DMS53 (cell line): ENCODE measurements around the gene TMEM127.
"Not testable (repeated sequence)": the region's sequence is repeated elsewhere in the genome, so short reads cannot be mapped to it uniquely, and the experiment has no call there.

ENCODE experiments used
- DNase-seq: peaks from one replicate; lab custom pipeline; 2025; lab: John Stamatoyannopoulos, UW

The TMEM127 gene, protein sequence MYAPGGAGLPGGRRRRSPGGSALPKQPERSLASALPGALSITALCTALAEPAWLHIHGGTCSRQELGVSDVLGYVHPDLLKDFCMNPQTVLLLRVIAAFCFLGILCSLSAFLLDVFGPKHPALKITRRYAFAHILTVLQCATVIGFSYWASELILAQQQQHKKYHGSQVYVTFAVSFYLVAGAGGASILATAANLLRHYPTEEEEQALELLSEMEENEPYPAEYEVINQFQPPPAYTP

DNA sequence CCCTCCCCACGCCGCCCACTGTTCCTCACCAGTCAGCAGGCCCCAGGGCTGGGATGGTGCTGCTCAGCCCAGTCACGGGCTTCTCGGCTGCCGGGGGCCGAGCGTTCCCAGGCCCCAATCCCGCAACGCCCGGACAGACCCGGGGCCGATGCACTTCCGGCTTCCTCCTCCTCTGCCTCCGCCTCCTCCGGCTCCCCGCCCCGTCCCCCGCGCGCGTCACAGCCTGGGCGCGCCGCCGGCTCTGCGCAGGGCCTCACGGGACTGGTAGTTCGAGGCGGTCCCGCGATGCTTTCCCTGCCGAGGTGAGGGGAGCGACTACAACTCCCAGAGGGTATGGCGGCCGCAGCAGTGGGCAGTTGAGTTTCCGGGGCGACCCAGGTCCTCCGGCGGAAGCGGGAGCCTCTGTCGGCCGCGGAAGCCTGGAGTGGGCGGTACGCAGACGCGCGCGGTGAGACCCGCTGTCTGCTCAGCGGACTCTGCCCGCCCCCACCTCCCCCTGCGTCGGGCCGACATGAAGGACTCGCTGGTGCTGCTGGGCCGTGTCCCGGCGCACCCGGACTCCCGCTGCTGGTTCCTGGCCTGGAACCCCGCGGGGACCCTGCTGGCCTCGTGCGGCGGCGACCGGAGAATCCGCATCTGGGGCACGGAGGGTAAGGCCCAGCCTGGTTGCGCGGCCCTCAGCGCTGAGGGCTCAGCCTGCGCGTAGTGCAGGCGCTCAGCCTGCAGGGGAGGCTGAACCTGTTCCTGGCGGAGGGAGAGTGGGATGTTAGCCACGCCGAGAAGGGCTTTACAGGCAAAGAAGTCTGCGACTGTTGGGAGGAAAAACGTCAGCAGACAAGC lies at the start of gene TMEM127, which contains the start of gene CIAO1:
TMEM127 (minus strand) TSS at position 158 of the 840 bp plus-strand sequence. CDS start 616 bp downstream, outside the sequence.
CIAO1 (plus strand) TSS at position 386 of the 840 bp plus-strand sequence; CDS start at position 512, 126 bp downstream.
- DNase-seq = peak; percentile 100

DNA sequence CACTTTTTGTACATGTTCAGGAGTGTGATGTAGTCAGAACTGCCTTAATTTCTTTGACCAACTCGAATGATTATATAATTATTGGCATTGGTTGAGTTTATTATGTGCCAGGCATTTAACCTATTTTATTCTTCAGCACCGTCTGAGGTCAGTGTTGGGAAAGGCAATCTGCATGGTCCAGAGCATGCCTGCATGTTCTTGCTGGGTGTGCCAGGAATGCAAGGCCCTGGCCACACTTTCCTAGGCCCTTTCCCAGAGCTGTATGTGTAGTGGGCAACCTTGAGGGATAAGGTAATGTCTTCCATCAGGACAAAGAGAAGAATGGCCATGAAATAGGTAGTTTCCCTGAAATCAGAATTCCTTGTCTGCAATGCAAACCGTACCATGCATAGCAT lies 49.2 kb upstream of the TMEM127 start:
- DNase-seq = no peak

DNA sequence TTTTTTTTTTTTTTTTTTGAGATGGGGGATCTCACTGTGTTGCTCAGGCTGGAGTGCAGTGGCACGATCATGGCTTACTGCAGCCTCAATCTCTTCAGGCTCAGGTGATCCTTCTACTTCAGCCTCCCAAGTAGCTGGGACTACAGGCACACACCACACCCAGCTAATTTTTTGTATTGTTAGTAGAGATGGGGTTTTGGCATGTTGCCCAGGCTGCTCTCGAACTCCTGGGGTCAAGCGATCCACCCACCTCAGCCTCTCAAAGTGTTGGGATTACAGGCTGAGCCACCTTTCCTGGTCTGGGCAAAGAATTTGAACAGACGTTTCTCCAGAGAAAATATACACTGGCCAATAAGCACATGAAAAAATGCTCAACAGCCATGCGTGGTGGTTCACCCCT lies 42.5 kb upstream of the TMEM127 start:
- no peak for DNase-seq

DNA sequence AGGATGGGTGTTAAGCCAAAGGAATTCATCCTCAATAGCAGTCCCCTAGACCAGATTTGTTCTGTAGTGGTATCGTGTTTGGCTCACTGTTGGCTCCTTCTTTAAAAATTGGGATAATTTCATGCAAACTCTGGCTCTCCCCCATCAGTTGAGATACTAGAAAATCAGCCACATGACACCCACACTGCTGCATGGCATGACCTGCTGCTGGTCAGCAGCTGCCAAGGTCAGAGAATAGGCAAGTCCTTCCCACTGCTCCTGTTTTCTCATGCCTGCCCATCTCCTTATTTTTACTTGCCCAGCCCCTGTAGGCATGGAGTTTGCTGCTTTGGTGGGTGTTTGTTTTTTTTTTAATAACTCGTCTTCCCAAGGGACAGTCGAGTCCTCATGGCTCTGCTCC lies 40.6 kb upstream of the TMEM127 start:
- DNase-seq = peak; percentile 50

DNA sequence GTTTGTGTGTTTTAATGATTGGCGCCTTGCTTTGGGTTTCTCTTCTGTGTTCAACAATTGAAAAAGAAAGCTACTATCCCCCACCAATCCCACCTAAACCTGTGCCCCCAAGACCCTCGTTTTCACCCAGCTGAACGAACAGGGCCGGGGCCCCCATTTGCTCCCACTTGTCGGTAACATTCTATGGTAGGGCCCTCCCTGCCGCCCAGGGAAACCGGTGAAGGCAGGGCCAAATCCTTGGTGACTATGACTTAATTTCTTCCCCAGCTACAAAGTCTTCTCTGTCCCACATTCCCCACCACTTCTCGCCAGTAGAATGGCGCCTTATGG lies 40.1 kb upstream of the TMEM127 start:
- peak; percentile 55 for DNase-seq

DNA sequence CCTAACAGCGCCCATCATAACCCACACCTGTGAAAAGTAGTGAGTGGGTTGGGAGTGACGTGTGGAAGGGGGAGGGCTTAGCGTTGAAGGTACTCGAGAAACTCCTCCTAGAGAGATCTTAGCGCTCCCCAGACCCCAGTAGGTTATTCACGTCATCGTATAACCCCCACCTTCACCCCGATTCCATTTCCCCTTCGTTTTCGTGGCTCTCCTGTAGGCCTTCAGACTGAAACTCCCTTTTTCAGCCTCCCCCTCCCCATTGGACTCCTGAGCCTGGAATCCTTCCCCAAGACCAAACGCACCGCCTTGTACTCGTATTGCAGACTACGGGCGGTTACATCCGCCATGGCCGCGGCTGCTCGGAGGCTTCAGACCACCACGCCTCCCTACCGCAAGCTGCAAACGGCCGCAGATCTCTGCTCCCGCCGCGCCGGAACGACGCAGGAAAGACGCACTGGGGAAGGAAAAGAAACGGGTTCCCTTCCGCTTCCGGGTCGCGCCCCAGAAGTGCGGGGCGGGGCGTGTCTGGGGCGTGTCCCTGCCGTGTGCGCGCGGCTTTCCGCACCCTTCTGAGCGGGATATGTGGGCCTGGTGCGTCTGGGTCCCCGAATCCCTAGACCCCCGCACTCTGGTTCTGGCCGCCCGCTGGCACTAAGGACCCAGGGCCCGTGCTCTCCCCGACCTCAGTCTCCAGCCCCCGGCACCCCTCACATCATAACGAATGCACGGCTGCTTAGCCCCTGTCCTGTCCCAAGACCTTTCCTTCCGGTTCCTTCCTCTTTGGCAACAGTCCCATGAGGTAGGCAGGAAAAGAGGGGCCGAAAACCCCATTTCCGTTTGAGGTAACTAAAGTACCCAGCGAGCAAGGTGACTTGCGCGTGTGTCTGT lies 39.5 kb upstream of the TMEM127 start, which contains the start of gene SNRNP200:
SNRNP200 (minus strand) TSS at position 456 of the 888 bp plus-strand sequence; CDS start at position 347, 109 bp downstream.
- DNase-seq = peak; percentile 98

DNA sequence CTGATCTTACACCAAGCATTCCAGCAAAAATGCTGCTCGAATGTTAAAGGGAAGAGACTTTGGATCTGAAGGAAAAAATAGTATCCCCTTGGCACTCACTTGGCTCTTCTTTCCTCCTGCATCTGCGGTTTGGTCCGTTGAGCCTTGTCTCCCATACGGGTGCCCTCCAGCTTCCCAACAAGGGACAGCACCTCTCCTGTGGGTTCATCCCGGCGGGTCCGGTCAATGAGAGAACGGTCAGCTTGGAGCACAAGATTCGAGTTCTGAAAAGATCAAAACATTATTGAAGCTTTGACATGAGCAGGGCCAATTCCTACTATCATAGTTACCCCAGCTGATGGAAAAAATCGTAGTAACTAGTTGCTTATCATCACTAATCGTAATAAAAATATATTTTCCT lies 38.8 kb upstream of the TMEM127 start:
- no peak for DNase-seq

DNA sequence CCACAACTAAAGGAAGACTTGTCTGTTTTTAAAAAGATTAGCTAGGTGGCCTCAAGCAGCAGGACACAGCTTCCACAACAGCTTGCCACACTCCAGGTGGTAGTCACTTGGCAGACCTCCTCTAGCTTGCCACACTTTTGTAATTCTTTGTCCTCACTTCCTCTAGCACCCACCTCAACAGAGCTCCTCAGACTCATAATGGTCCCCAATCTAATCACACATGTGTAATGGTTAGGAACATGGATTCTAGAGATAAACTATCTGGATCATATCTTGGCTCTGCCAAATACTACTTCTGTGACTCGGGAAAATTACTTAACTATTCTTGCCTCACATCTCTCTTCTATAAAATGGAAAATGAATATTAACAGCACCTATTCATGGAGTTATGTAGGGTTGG lies 36.1 kb upstream of the TMEM127 start:
- no peak for DNase-seq

DNA sequence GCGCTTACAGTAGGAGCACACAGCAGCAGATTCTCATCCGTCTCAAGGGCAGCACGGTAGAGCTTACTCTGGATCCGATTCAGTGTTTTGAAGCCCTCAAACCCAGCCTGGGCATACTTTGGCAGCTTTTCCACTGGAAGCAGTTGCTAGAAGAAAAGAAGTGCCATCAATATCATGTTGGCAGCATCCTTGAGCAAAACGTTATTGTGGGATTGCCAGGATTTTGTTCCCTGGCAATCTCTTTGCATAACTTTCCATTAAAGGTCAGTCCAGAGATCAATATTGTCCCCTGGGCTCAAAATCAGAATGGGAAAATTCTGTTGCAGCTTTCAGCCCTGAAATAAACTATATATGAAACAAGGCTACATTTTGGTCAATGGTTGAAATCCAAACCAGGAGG lies 31.1 kb upstream of the TMEM127 start:
- no peak for DNase-seq

DNA sequence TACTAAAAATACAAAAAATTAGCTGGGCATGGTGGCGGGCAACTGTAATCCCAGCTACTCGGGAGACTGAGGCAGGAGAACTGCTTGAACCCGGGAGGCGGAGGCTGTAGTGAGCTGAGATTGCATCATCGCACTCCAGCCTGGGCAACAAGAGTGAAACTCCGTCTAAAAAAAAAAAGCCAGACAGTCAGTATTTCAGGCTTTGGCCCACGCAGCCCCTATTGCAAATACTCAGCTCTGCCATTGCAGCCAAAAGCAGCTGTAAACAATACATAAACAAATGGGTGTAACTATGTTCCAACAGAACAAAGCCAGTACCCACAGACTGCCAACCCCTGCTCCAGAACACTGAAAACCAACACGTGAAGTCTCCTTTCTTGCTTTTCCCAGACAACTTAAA lies 28.5 kb upstream of the TMEM127 start:
- DNase-seq = not testable (repeated sequence)

DNA sequence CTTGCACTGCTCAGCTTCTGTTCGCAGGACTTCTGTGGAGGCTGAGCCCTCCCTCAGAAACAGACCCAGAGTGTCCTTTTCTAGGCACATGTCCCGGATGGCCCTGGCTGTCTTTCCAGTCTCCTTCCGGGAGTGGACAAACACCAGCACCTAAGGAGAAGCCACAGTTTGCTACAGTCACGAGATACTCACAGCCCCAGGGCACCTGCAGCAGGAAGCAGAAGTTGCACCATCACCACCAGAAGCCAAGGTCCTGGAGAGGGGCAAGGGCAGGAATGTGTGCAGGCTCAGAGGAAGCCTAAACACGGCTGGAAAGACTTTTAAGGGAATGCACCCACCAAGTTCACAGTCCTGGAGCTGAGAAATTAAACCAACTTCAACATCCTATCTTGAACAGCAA lies 26.0 kb upstream of the TMEM127 start:
- DNase-seq = no peak

DNA sequence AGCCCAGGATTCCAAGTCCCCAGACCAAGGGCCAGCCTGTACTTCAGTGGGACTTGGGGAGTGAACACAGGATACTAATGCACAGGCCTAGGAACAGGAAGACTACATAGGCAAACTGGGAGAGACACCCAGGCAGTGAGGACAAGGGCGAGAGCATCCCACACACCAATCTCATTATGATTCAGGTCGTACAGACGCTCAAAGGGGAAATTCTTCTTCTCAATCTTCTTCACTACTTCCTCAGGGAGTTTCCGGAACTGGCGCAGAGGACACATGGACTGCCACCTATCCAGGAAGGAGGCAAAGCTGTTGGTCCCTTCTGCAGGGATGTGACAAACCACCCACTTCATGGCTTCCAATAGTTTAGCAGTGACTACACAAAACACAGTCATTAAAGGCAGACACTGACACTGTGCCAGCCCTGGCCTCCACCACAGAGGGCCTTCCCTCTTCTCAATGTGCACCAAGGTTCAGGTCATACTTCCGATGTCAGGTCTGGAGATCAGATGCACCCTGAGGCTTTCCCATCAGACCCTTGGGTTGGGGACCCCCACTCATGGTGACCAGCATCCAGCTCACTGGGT lies 21.6 kb upstream of the TMEM127 start:
- DNase-seq = no peak

DNA sequence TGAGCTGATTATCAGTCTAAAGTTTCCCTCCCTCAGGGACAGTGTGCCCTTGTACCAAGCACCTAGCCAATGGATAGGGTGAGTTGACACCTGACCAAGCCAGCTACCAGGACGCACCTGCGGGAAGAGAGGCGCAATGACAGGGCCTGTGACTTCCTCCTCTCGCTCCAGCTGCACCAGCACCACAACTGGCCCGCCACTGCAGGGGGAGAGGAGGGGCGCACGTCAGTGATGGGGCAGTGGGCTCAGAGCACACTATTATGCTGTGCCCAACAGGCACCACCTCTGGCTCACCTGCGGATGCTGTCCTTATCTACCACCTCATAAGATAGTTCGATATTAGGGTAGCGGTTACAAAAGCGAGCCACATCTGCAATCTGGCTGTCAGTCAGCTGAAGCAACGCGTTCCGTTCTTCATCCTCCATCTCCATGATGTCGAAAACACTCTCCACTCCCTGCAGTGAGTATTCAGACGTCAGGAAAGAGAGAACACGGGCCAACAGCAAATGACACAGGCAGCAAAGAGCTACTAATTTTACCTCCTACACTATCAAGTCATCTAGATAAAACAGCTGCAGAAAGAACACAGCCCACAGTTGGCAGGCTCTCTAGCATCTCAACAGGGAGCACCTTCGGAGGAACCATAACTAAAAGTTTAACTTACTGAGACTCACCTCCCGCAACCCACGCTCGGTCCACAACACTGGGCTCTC lies 11.1 kb upstream of the TMEM127 start:
- no peak for DNase-seq

DNA sequence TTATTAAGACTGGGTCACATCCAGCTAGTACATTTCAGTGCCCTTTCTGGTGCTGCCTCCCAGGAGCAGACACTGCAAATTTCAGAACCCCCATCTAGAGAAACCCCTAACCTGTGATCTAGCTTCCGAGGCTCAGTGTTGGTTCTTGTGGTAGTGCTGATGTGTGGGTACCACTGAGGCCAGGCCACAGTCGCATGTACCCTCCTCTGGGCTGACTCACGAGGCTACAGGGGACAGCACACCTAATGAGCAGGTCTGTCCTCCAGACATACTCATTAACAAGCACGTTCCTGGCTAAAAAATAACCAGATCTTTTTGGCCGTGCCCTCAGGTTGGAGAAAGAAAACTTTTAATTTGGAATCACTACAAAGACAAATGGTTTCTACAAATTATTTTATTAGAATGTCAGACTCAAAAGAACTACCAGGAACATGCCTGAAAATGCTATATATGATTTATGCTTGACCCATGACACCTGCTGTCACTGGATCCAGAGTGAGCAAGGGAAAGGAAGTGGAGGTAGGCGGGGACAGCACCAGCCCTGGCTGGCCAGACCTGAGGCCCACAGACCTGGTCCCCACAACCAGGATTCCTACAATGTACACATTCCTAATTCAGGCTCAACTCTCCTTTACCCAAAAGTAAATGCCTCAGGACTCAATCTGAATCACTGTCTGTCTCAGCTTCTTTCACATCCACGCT lies 8.7 kb upstream of the TMEM127 start:
- peak; percentile 41 for DNase-seq

DNA sequence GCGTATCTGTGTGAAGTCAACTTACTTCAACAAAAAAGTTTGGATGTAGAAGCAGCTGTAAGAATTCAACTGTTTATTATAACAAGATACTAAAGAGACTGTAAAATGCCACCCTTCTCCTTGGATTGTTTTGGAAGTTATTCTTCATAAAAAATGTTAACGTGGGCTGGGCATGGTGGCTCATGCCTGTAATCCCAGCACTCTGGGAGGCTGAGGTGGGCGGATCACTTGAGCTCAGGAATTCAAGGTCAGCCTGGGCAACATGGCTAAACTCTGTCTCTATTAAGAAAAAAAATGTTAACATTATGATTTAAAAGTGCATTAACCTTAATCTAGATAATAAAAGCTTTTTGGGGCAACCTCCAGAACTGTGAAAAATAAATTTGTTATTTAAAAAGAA lies 8.0 kb upstream of the TMEM127 start:
- no peak for DNase-seq

DNA sequence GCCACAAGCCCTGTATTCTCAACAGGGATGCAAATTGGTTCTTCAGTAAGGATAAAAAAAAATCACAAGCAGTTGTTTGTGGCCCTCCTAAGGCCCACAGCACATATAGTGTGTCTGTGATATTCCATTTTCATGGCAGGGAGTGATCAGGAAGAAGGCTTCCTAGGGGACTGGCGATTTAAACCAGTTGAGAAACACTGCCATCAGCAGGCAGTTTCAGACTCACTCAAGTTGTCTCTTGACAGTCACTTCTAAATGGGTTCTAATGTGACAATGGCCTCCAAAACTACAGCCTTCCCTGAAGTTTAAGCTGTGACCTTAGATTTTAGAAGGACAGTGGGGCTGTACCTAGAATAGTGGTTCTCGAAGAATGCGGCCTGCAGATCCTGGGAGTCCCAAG lies 6.2 kb upstream of the TMEM127 start:
- peak; percentile 40 for DNase-seq

DNA sequence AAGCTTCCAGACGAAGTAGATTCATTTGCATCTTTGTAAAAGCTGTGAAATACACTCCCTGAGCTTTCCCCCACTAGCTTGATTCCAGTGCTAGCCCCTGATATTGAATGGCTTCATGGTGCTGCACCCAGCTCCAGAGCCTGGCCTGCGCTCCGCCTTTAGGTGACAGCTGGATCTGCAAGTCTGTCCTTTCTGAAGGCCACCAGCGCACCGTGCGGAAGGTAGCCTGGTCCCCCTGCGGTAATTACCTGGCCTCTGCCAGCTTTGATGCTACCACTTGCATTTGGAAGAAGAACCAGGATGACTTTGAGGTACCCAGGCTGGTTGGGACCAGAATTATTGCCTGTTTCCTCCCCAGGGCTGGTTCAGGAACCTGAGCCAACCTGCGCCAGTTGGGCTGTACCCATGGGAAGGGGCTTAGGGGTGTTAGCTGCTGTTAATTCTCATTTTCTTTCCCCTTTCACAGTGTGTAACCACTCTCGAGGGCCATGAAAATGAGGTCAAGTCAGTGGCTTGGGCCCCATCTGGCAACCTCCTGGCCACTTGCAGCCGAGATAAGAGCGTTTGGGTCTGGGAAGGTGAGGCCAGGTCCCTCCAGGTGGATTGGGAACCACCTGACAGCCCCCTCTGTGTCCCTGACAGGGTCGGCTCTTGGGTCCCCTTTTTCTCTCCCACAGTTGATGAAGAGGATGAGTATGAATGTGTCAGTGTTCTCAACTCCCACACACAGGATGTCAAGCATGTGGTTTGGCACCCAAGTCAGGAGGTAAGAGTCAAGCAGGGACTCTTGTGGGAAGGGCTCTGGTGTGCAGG lies 1.6 kb upstream of the TMEM127 start:
- peak; percentile 80 for DNase-seq

DNA sequence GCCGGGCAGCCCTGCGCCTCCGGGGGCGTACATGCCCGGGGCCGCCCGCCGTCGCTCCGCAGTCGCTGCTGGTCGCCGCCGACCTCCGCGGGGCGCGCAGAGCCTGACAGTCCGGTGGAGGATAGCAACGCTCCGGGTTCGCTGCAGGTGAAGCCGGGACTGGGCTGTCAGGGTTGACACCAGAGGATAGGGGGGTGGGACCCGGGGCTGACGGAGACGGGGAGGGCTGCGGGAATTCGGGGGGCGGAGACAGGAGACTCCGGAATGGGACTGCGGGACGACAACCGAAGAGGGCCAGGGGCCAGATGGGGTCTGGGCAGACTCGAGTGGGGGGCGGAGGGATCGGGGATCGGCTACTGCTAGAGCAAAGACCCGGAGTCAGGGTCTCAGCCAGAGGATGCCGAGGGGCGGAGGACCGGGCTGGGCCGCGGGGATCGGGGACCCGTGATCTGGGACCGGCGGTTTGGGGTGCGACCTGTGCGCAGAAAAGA lies 403 bp downstream of the TMEM127 start:
- DNase-seq = peak; percentile 77

DNA sequence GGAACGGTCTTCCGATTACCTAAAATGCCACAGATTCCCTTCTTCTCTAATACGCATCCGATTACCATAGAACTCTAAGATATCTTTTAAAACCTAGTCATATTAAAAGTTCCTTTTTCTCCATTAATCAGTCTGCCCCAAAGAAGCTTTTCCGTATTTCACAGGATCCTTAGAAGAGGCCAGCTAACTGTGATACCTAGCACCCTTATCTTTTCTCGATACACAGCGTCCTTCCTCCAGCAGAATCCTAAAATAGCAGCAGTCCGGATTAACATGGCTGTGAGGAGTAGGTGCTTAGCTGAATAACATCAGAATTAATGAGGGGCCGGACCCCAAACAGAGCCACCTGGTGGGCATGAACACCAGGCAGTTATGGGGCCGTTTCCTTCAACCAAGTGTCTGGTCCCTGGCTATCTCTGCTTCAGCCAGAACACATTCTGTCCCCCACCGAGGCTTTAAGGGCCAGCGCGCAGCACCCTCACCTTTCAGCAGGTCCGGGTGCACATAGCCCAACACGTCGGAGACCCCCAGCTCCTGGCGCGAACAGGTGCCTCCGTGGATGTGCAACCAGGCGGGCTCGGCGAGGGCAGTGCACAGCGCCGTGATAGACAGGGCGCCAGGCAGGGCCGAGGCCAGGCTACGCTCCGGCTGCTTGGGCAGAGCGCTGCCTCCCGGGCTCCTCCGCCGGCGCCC lies 995 bp downstream of the TMEM127 start:
- DNase-seq = peak; percentile 66
